ENCODE data around the gene SHISA2.

The SHISA2 gene

GRCh38 chr13:26017196-26017921, 34.5 kb downstream of the SHISA2 start:
- no peak for DNase-seq (ENCODE audit: low read depth)

GRCh38 chr13:26016189-26016588, 35.6 kb downstream of the SHISA2 start:
- DNase-seq (ENCODE audit: low read depth) = no peak

- no peak for DNase-seq (ENCODE audit: low read depth)
Measured at GRCh38 chr13:26015271-26016125, 36.3 kb downstream of the SHISA2 start.

- DNase-seq (ENCODE audit: low read depth) = no peak
Measured at GRCh38 chr13:26012995-26013394, 38.8 kb downstream of the SHISA2 start.

- no peak for DNase-seq (ENCODE audit: low read depth)
Measured at GRCh38 chr13:26011996-26012821, 39.6 kb downstream of the SHISA2 start.

- DNase-seq (ENCODE audit: low read depth) = no peak
Measured at GRCh38 chr13:26011208-26011573, 40.6 kb downstream of the SHISA2 start.

GRCh38 chr13:26010487-26011207, 41.2 kb downstream of the SHISA2 start:
- no peak for DNase-seq (ENCODE audit: low read depth)

- DNase-seq (ENCODE audit: low read depth) = no peak
Measured at GRCh38 chr13:26007261-26008125, 44.3 kb downstream of the SHISA2 start.

Measured in fibroblast of the conjunctiva (primary cell).